ENCODE measurements around the gene NKAIN2. TPM values are rescaled to one million over a fixed set of nuclear protein-coding genes. Genes with fewer than 3 reads are reported as not detected.

Gene NKAIN2
- polyA plus RNA-seq, 3 donors, result 14.1 to 20.8 (median 18.0) TPM

Other genes with a start within 250 kb of the NKAIN2 start
- gene TRDN, start 166.9 kb upstream of the NKAIN2 start, polyA plus RNA-seq (ENCODE audit: insufficient read length in 3 of 3), result 1 to 10 TPM; 1.9 to 3.1 (median 2.7) TPM